Adrenal gland (tissue), 12 donors: ENCODE data around the gene HES4. TPM values are rescaled to one million over a fixed set of nuclear protein-coding genes. Genes with fewer than 3 reads are reported as not detected.

Source experiments
- DNase-seq, 7 donors: peaks; one replicate each; pipeline ENCODE4 v3.0.0-alpha.2; 2019 to 2020
- H3K27ac ChIP-seq, 5 donors: fragments of 200-600 bp; sonication (generic) in 4 of 5; 1 replicate in 3 of 5; 2 replicates in 2 of 5; pipeline versions ENCODE4 v1.5.1 to v1.8.0; 2016 to 2020; ENCODE audit warnings: mild to moderate bottlenecking in 1 of 5
- H3K27me3 ChIP-seq: fragments of 200-600 bp; 2 replicates; pipeline ENCODE4 v1.8.0; 2021
- H3K36me3 ChIP-seq, 2 donors: fragments of 200-600 bp; replicated peaks in 1 of 2; 1 replicate in 1 of 2; 2 replicates in 1 of 2; pipeline versions ENCODE4 v1.5.1 to v1.8.0; 2018 to 2022
- H3K4me1 ChIP-seq, 2 donors: fragments of 200-600 bp; replicated peaks in 1 of 2; 1 replicate in 1 of 2; 2 replicates in 1 of 2; pipeline versions ENCODE4 v1.5.1 to v1.8.0; 2018 to 2021
- H3K4me3 ChIP-seq, 4 donors: fragments of 200-600 bp; sonication (generic) in 3 of 4; one replicate each; pipeline ENCODE4 v1.5.1; 2016 to 2018
- H3K9me3 ChIP-seq, 3 donors: fragments of 200-600 bp; sonication (generic) in 1 of 3; replicated peaks in 1 of 3; 1 replicate in 2 of 3; 2 replicates in 1 of 3; pipeline versions ENCODE4 v1.5.1 to v1.8.0; 2016 to 2021
- CTCF ChIP-seq, 6 experiments: fragments of 450-650 bp in 4 of 6; fragments of 200-600 bp in 2 of 6; sonication (generic) in 1 of 6; IDR thresholded peaks; 1 replicate in 5 of 6; 2 replicates in 1 of 6; pipeline versions ENCODE4 v1.5.1 to v1.8.0; 2016 to 2021; ENCODE audit warnings: antibody characterized with exemption in 6 of 6, mild to moderate bottlenecking in 2 of 6, moderate library complexity in 1 of 6
- POLR2A ChIP-seq, 2 donors: fragments of 450-650 bp; IDR thresholded peaks; one replicate each; pipeline ENCODE4 v1.6.1; 2017; ENCODE audit warnings: antibody characterized with exemption in 2 of 2, mild to moderate bottlenecking in 2 of 2, moderate library complexity in 1 of 2
- WGBS, 4 donors: extraction: QIAGEN DNeasy Blood & Tissue Kit in 2 of 4; methylation state at CpG; one replicate each; pipeline versions ENCODE4 v1.1.5 to v1.1.7; 2013 to 2017; 5-methylcytosine and 5-hydroxymethylcytosine counted together
- intact Hi-C, 2 donors: fragments of 100-400 bp; cut with DNase I; formaldehyde crosslinking; loops; one replicate each; pipeline versions ENCODE4 v1.14.1 to v1.15.0; 2022 to 2023
- polyA plus RNA-seq, 3 donors: library from polyadenylated mRNA; stranded (reverse); fragments of 200-250 nt in 2 of 3; fragments of 350-450 nt in 1 of 3; fragmentation: Illumina TruSeq in 1 of 3; extraction: RNeasy Lipid Tissue Mini Kit (QIAGEN cat#74804) in 1 of 3; gene quantifications; one replicate each; pipeline ENCODE4 v1.2.3, GENCODE V29; 2013 to 2014
- total RNA-seq, 9 donors: library from RNA; depleted of rRNA in 4 of 9; stranded (reverse); fragments of >200 nt in 4 of 9; fragments of 120-200 nt in 1 of 9; fragmentation: NEBNext Ultra II Directional in 1 of 9; extraction: Animal tissue kit (Norgen Biotek cat#: 25700) in 1 of 9; gene quantifications; one replicate each; pipeline versions ENCODE4 v1.1.0 to v1.2.4, GENCODE V29; 2013 to 2023
- donor health status: healthy with polysubstance abuse.
- donor health status: Bipolar disorder and iron deficiency.
- donor health status: DM: yes; HTN: yes; CAD: no.
- donor health status: DM: no; HTN: no; CAD: no.
- donor health status: DM: no; HTN: no; CAD: no.
- donor health status: DM: yes; HTN: yes; CAD: no.

The HES4 gene
- total and polyA plus RNA-seq, 12 donors: 3.1 to 29.8 (median 6.4) TPM; not detected in 1

- peaks cover 14 to 15% of the 10 kb centered on the region in 2 donors for H3K4me1 ChIP-seq
- H3K4me3 ChIP-seq: no peak overlapping the region
- H3K27ac ChIP-seq: no peak overlapping the region
- WGBS, 4 donors: 73 to 76% (median 74%) methylated on average over 2 to 23 of the region's 23 CpGs
- intact Hi-C loops: no loop called here
- H3K36me3 ChIP-seq: no peaks in the 10 kb centered on the region
- no peak for DNase-seq
- TF ChIP-seq CTCF (IDR thresholded peaks at IDR 0.05) (no peak), POLR2A (IDR thresholded peaks at IDR 0.05) (no peak)
- H3K9me3 ChIP-seq: no peaks in the 10 kb centered on the region
- peaks cover 26% of the 10 kb centered on the region for H3K27me3 ChIP-seq
Measured at GRCh38 chr1:967466-968343, 32.2 kb downstream of the HES4 start.

GRCh38 chr1:966704-967300 lies 33.1 kb downstream of the HES4 start:
- intact Hi-C loops: no loop called here
- Histone ChIP-seq H3K36me3 (no peaks in the 10 kb centered on the region), H3K9me3 (no peaks in the 10 kb centered on the region), H3K4me3 (peak overlapping the region; percentile 11 to 73 (median 56)), H3K27me3 (peaks cover 17% of the 10 kb centered on the region), H3K27ac (peak overlapping the region in 4 of 5 donors; percentile 49 to 86 (median 82)), H3K4me1 (peaks cover 14 to 15% of the 10 kb centered on the region in 2 donors)
- TF ChIP-seq POLR2A (IDR thresholded peaks at IDR 0.05) (peak in 1 of 2 donors; percentile 61), CTCF (IDR thresholded peaks at IDR 0.05) (no peak)
- WGBS, 4 donors: 0 to 2% (median 0%) methylated on average over 4 to 60 of the region's 60 CpGs
- DNase-seq: peak; percentile 52 to 80 (median 71)

- Histone ChIP-seq H3K4me1 (peaks cover 14 to 15% of the 10 kb centered on the region in 2 donors), H3K27me3 (peaks cover 12% of the 10 kb centered on the region), H3K27ac (peak within 1 kb of the TSS in 4 of 5 donors; percentile 49 to 86 (median 82)), H3K4me3 (peak within 1 kb of the TSS; percentile 11 to 73 (median 56)), H3K9me3 (no peaks in the 10 kb centered on the region), H3K36me3 (no peaks in the 10 kb centered on the region)
- intact Hi-C loops: no loop called here
- TF ChIP-seq CTCF (IDR thresholded peaks at IDR 0.05) (no peak), POLR2A (IDR thresholded peaks at IDR 0.05) (no peak)
- 4 to 13% (median 8%) methylated on average over 10 to 31 of the region's 31 CpGs; no CpG with 5 or more reads in 1 of the 4 donors for WGBS, 4 donors
- DNase-seq: peak in 4 of 7 donors; percentile 59 to 76 (median 65)
Measured at GRCh38 chr1:966135-966703, 33.7 kb downstream of the HES4 start, which contains the start of gene PLEKHN1. Gene PLEKHN1, plus strand, starts transcription at chr1:966482. Its CDS starts 50 bp downstream, at chr1:966532.
